GM10266 (cell line): Measurements from ENCODE around the gene NPFFR1.
A peak's percentile ranks its signal among the peaks of the same experiment; 100 is the strongest.

Experiments
- DNase-seq: peaks from one replicate; pipeline ENCODE4 v3.0.0; 2012; ENCODE audit errors: extremely low spot score
- TF ChIP-seq, protein P1 (sequence below): IDR thresholded peaks from 2 replicates; pipeline ENCODE4 v1.5.1; 2012; ENCODE audit warnings: mild to moderate bottlenecking, low read depth; ENCODE audit not compliant: control insufficient read depth, insufficient read depth; ENCODE audit errors: missing control alignments

The NPFFR1 gene, protein sequence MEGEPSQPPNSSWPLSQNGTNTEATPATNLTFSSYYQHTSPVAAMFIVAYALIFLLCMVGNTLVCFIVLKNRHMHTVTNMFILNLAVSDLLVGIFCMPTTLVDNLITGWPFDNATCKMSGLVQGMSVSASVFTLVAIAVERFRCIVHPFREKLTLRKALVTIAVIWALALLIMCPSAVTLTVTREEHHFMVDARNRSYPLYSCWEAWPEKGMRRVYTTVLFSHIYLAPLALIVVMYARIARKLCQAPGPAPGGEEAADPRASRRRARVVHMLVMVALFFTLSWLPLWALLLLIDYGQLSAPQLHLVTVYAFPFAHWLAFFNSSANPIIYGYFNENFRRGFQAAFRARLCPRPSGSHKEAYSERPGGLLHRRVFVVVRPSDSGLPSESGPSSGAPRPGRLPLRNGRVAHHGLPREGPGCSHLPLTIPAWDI

DNA sequence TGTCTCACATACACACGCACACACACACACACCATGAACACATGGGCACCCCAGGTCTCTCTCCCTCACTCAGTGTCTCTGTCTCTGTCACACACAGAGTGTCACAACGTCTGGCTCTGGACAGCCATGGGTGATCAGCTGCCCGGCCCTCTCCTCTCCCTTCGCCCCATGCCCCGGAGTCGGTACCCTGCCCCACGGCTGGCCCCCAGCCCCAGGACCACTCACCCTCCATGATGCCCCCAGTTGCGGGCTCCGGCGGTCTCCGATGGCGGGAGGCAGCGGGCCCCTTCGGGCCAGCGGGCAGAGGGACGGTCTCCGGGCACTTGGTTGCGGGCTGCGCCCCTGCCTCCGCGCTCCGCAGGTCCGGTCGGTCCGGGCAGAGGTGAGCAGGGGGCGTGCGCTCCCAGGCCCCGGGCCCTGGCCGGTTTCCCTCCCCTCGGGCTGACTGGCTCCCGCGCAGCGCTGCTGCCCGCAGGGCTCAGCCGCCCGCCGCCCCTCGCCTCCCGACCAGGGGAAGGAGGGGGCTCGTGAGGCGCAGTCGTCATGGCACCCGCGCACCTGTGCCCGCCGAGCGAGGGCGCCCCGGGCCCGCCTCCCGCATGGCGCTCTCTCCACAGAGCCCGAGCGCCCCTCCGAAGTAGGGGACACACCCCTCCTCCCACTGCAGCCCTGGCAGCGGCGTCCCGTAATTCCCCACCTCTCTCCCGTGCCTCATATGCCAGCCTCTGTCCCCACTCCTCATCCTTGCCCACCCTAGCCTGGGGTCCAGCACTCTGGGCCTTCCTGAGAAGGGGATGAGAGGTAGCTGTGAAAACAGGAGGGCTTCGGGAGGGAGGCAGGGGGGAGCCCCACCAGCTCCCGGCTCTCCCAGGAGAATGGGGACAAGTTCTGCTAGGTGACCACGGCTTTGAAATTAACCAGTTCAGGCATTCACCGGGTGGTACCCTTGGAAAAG lies at the start of gene NPFFR1:
TSS of gene NPFFR1 (minus strand) at position 560 of the 955 bp plus-strand sequence. CDS start at position 232, 328 bp downstream.
- TF ChIP-seq, protein P1, sequence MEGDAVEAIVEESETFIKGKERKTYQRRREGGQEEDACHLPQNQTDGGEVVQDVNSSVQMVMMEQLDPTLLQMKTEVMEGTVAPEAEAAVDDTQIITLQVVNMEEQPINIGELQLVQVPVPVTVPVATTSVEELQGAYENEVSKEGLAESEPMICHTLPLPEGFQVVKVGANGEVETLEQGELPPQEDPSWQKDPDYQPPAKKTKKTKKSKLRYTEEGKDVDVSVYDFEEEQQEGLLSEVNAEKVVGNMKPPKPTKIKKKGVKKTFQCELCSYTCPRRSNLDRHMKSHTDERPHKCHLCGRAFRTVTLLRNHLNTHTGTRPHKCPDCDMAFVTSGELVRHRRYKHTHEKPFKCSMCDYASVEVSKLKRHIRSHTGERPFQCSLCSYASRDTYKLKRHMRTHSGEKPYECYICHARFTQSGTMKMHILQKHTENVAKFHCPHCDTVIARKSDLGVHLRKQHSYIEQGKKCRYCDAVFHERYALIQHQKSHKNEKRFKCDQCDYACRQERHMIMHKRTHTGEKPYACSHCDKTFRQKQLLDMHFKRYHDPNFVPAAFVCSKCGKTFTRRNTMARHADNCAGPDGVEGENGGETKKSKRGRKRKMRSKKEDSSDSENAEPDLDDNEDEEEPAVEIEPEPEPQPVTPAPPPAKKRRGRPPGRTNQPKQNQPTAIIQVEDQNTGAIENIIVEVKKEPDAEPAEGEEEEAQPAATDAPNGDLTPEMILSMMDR = peak; percentile 27
- no peak for DNase-seq

DNA sequence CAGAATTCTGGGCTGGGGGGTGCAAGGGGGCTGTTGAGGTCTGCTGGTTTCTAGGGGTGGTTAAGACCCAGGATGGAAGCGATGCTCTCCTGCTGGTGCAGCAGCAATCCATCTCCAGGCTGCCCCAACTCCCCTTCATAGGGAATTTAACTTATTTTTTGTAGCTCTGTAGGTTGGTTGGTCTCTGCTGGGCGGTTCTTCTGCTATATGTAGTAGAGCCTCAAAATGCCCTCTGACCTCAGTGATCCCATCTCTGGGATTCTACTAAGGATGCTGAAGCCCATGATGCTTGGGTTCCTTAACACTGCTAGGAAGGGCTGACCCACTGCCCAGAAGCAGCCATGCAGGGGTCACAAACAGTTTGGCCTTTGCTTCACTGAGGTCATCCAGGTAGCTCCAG lies 49.5 kb upstream of the NPFFR1 start:
- no peak for DNase-seq
- TF ChIP-seq, protein P1 = no peak

DNA sequence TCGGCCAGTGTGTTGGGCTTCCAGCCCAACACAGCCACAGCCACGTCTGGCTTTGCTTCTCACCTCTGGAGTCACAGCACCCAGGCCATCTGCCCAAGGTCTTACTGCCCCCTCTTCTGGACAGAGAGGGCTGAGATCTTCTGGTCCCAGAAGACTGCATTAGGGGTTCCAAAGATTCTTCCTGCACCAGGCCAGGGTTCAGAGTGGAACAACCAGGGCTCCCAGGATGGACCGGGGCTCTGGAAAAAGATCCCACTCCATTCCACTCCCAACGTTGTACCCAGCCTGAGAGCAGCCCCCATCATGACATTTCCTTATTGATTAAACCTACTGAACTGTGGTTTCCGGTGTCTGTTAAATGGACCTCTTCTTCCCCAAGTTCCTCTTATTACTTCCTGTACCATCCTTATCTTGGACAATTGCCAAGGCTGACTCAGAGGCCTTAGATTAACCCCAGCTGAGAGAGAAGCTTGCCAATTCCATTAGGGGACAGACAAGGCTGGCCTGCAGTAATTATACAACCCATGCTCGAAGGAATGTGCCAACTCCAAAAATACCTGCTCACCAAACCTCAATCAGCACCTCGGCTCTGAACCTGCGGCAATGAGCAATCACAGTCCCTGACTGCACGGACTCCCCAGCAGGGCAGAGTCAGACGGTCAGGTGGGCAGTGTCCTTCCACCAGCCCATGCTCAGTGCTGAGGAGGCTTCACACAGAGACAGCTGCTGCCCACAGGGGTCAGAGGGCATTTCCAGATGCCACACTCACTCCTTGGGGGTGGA lies 47.9 kb upstream of the NPFFR1 start:
- DNase-seq = peak; percentile 67
- TF ChIP-seq, protein P1 = peak; percentile 41

DNA sequence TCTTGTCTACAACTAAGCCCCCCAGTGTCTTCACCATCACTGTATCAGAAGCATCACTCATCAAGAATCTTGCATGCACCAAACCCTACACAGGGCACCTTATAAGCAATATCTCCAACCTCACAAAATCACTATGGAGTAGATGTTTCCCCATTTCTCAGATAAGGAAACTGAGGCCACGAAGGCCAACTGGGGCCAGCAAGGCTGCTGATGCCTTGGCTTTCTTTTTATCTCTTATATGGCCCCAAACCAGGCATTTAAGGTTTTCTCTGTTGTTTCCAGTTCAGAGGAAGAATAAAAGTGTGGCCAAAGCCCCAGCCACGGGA lies 47.3 kb upstream of the NPFFR1 start:
- TF ChIP-seq, protein P1 = no peak
- DNase-seq = no peak

DNA sequence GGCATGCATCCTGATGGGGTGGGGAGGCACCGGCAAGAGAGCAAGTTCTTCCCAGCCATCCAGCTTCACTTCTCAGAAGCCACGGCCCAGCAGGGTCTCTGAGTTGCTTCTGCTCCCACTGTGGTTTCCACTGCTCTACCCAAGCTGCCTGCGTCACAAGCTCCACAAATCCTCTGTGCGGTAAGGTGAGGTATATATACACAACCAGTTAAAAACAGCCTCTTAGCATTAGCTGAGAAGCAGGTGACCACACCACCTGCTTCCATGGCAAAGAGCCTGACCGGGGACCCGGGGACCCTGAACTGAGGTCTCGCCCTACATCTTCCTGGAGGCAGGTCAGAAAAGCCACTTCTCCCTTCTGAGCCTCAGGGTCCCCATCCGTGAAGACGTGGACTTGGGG lies 46.9 kb upstream of the NPFFR1 start:
- no peak for DNase-seq
- TF ChIP-seq, protein P1 = no peak

DNA sequence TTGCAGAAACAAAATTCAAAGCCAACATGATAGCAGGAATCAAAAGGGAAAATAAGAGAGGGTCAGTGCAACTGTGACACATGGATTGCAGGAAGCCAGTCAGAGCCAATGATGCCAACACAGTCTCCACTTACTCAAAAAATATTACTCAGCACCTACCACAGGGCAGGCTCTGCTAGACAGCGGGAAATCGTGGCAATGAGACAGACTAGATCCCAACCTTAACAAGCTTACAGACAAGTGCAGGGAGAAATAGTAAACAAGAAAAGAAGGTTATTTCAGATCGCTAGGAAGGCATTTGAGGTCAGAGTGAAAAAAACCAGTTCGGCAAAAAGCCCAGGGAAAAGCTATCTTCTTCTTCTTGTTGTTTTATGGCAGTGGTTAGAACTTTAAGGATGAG lies 45.2 kb upstream of the NPFFR1 start:
- no peak for DNase-seq
- TF ChIP-seq, protein P1 = no peak
